ENCODE data around the gene TSBP1.
"Not testable (repeated sequence)": the region's sequence is repeated elsewhere in the genome, so short reads cannot be mapped to it uniquely, and the experiment has no call there.

TSBP1 gene

GRCh38 chr6:32291543-32291942, 80.2 kb downstream of the TSBP1 start:
- in situ Hi-C loops (cut with MboI; ENCODE audit: low sequenced_read_pairs) = no loop called here

- in situ Hi-C loops (cut with MboI; ENCODE audit: low sequenced_read_pairs) = no loop called here
Measured at GRCh38 chr6:32290886-32291450, 80.7 kb downstream of the TSBP1 start.

- in situ Hi-C loops (cut with MboI; ENCODE audit: low sequenced_read_pairs) = no loop called here
Measured at GRCh38 chr6:32288426-32288825, 83.3 kb downstream of the TSBP1 start.

- in situ Hi-C loops (cut with MboI; ENCODE audit: low sequenced_read_pairs) = not testable (repeated sequence)
Measured at GRCh38 chr6:32273801-32274577, 97.7 kb downstream of the TSBP1 start.

GRCh38 chr6:32271429-32271828, 100.3 kb downstream of the TSBP1 start:
- in situ Hi-C loops (cut with MboI; ENCODE audit: low sequenced_read_pairs) = no loop called here

- in situ Hi-C loops (cut with MboI; ENCODE audit: low sequenced_read_pairs) = not testable (repeated sequence)
Measured at GRCh38 chr6:32268459-32268858, 103.2 kb downstream of the TSBP1 start.

- in situ Hi-C loops (cut with MboI; ENCODE audit: low sequenced_read_pairs) = no loop called here
Measured at GRCh38 chr6:32267035-32267434, 104.7 kb downstream of the TSBP1 start.

GRCh38 chr6:32257262-32257661, 114.4 kb downstream of the TSBP1 start:
- in situ Hi-C loops (cut with MboI; ENCODE audit: low sequenced_read_pairs) = not testable (repeated sequence)

GRCh38 chr6:32255199-32256153, 116.2 kb downstream of the TSBP1 start:
- in situ Hi-C loops (cut with MboI; ENCODE audit: low sequenced_read_pairs) = no loop called here

GRCh38 chr6:32254761-32255198, 116.9 kb downstream of the TSBP1 start:
- in situ Hi-C loops (cut with MboI; ENCODE audit: low sequenced_read_pairs) = no loop called here

- in situ Hi-C loops (cut with MboI; ENCODE audit: low sequenced_read_pairs) = no loop called here
Measured at GRCh38 chr6:32252331-32253009, 119.2 kb downstream of the TSBP1 start.

GRCh38 chr6:32249262-32249661, 122.4 kb downstream of the TSBP1 start:
- in situ Hi-C loops (cut with MboI; ENCODE audit: low sequenced_read_pairs) = no loop called here

- in situ Hi-C loops (cut with MboI; ENCODE audit: low sequenced_read_pairs) = no loop called here
Measured at GRCh38 chr6:32247401-32247800, 124.3 kb downstream of the TSBP1 start.

- in situ Hi-C loops (cut with MboI; ENCODE audit: low sequenced_read_pairs) = no loop called here
Measured at GRCh38 chr6:32244946-32245398, 126.7 kb downstream of the TSBP1 start.

GRCh38 chr6:32244270-32244669, 127.4 kb downstream of the TSBP1 start:
- in situ Hi-C loops (cut with MboI; ENCODE audit: low sequenced_read_pairs) = no loop called here
